ENCODE results near the gene PLEK.
"Not testable (repeated sequence)": the region's sequence is repeated elsewhere in the genome, so short reads cannot be mapped to it uniquely, and the experiment has no call there.

Gene PLEK

DNA sequence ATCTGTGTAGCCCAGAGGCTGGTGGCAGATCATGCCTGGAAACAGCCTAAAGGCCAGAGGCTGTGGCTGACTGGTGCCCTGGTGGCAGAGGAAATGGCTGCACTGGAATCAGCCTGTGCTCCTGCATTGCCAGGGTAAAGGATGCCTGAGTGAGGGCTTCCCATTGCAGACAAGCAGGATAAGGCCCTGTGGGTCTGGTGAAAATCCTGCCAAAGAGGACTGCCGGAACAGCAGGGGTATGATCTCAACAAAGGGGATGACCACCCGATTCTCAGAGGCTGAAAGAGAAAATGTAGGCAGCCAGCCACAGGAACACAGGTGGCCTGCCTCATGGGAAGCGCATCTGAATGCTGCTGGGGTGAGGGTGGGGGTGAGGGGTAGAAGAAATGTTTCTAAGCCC is 53.8 kb downstream of the PLEK start:
- no peak for DNase-seq

DNA sequence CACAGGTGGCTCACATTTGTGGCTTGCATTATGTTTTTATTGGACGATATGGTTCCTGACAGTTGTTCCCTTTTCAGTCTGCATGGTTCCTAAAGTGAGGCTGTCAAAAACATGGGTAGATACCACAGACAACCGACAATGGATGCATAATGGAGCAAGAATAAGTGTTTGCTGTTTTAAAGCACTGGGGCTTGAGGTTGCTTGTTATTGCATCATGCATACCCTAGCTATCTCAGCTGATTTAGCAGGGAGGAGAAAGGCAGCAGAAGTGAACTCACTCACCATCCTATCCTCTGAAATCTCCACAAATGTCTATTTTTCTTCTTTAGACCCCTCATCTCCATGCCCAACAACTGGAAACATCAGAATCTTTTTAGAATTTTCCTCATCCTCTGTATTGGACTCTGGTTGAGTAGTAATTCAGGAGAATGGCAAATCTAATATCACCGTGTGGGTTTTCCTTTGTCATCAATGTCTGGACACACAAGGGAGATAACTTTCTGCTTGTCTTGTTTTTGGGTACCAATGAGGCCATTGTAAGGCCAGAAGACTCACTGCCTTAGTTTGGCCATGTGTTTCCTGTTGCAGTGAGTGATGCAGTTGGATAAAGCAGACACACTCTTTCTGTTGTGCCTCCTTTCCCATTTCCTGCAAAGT is 55.3 kb downstream of the PLEK start:
- no peak for DNase-seq

DNA sequence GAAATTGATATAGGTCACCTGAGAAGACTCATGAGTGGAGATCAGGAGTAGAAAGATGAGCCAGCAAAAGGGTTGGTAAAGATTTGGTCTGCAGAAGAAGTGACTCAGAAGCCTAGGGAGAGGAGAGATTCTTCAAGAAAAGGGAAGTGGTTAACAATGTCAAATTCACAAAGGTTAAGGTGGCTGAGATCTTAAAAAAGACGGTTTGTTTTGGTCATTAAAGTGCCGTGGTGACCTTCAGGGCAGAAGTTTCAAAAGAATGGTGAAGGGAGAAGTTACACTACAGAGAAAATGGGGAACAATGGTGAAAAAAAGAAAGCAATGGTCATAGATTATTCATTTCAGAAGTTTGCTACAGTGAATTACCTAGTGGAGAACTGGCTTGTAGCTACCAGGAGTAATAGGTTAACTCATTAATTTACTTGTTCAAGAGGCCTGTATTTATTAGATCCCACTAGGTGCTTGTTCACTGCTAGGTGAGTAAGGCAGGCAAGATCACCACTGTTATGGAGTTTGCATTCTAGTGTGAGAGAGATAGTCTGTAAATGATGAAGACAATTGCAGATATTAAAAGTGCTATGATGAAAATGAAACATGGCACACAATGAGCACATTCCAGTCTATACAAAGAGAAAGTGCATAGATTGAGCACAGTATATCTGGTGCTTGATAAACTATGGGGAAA is 59.0 kb downstream of the PLEK start:
- peak; percentile 42 for DNase-seq

DNA sequence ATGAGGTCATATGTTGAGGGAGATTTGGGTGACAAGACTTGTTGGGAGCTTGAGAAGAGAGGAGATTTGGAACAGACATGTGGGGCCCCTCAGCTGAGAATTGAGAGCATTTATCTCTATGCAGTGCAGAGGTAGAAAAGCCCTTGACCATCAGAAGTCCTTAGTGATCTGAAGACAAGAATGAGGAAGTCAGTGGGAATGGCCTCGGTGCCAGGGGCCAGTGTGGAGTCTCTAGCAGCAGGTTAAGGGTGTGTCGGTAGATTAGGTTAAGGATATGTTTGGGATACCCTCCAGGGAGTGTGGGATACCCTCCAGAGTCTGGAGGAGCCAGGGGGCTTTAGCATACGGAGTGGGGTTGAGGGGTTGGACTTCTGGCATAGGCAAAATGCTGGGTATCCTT is 60.4 kb downstream of the PLEK start:
- DNase-seq = no peak

DNA sequence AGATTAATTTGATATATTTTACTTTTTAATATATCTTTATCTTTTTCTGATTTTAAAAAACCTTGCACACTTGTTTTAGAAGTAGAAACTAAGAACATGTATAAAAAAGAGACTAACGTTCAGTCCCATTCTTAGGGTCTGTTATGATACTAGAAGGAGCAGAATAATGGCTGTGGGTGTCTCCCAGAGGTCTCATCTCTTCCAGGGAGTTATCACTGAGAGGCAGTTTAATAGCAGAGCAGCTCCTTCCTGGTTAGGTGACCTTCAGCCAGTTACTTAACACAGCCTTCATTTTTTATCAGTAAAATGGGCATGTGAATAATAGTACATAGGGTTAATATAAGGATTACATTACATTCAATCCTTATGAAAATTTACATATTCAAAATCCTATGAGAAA is 61.4 kb downstream of the PLEK start:
- no peak for DNase-seq

DNA sequence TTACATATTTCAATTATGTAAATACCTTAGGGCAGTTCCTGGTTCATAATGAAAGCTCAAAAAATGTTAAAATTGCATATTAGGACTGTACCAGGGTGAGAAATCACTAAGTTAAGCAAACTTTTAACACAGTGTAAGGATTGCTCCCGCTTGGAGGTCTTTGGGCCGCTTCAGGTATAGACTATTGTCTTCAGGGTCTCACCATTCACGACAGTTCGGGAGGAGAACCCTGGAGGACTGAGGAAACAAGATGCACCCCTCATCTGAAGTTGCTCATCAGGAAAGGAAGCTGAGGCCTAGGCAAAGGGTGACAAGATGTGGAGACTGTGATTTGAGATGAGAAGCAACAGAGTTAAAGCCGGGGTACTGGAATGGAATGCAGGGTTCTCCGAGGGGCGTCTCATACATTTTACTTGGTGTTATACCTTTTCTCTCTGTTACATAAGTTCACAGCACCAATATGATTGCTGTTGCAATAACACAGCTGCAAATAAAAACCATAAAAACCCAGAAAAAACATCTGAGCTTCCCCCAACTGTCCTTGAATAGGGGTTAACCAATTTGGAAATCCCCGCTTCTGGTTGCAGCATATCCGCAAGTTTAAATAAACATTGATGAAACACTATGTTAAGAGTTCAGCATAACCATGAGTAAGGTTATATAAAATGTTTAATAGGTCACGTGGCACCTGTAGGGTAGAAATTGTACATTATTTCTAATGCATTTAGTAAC is 61.9 kb downstream of the PLEK start:
- peak; percentile 73 for DNase-seq

DNA sequence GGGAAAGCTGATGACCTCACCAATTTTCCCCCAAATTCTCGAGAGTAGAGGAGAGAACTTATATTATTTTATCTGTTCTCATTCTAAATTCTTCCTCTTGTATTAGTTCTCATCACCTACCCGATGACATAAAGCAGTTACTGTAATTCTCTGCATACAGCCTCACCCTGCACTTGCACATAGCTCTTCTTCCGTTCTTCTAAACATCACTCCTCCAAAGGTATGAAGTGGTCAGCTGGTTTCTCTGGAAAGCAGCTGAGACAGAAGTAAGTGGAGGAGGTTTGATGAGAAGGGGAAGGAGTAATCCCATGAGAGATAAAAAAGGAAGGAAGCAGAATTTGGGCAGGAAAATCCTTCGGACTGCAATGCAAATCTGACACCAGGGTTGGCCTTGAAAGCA is 63.0 kb downstream of the PLEK start:
- DNase-seq = no peak

DNA sequence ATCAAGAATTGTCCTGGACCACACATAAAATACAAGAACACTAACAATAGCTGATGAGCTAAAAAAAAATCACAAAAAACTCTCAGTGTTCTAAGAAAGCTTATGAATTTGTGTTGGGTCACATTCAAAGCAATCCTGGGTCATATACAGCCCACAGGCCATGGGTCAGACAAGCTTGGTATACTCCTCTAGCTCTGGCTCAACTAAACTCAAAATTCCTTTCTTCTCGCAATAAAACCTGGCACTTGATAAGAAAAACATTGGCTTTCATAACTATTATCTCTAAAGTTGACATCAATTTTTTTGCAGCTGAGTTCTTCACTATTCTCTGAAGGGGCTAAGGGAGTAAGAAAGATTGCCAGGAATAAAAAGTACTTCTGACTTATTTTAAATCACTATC is 63.7 kb downstream of the PLEK start:
- no peak for DNase-seq

DNA sequence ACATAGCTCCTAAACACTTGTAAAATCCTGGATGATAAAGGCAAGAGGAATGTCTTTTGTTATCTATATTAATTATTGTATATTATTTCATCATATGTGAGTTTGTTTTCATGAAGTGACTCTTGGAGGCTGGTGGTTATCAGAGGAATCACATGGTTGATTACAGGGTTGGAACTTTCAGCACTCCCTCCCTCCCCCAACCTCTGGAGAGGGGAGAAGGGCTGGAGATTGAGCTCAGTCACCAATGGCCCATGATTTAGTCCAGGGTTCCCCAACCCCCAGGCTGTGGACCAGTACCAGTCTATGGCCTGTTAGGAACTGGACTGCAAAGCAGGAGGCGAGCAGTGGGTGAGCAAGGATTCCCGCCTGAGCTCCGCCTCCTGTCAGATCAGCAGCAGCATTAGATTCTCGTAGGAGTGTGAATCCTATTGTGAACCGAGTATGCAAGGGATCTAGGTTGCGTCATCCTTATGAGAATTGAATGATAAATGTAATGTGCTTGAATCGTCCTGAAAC is 64.3 kb downstream of the PLEK start:
- DNase-seq = no peak

DNA sequence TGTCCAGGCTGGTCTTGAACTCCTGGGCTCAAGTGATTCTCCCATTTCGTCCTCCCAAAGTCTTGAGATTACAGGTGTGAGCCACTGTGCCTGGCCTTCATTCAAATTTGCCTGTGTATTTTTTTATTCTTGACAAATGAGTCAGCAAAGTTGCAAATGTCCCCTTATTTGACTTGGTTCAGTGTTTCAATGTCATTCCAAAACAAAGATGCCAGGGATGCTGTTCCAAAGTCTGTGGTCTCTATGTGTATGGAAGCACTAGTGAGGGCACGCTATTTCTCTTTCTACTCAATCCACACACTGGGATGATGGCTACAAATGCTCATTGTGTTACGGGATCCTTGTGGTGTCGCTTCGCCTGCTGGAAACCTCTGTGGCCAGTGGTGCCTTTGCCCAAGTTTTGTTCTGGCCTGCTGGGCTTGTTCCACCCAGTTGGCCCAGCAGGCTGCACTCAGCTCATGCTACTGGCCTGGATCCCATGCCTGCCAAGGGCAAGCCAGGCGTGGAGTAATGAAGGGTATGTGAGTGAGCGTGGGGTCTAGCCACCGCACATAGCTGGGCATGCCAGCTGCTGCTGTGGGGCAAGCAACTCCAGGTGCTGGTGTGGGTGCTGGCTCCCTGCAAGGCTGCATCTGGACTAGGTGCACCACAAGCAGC is 66.4 kb downstream of the PLEK start:
- no peak for DNase-seq

DNA sequence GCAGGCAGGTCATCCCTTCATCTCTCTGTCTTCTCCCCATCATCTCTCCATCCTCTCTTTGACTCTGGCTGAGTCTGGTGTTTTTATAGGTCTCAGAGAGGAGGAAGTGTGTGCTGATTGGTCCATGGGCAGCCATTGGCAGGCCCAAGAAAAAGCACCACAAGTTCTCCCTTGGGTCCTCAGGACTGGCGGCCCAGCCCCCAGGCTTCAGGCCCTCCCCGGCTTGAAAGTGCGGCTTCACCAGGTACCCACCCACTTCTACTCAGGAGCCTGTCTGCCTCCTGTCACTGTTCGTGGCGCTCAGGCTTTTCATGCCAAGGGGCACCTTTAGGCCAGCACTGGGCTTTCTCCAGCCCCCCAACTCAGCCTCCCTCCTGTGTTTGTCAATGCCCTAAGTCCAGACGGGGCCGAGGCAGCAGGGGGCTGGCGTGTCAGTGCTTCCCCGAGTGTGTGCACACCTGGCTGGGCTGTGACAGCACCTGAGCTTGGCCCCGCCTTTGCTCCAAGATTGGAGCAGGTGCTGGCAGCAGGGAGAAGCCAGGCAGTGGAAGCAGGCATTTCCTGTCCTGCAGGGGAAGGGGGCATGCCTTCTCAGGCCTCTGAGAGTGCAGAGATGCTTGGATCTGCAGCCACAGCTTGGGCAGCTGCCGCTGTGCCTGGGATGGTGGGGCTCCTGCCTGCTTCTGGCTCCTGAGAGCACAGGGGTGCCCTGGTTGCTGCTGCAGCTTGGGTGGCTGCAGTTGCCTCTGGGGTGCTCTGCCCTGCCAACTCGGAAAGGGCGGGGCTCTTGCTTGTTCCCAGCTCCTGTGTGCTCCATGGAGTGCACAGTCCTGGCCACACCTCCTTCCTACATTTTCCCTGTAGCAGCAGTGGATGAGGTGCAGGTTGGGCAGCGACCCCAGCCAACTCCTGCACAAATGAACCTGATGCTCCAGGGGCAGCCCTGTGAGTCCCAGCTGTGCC is 67.9 kb downstream of the PLEK start:
- no peak for DNase-seq

DNA sequence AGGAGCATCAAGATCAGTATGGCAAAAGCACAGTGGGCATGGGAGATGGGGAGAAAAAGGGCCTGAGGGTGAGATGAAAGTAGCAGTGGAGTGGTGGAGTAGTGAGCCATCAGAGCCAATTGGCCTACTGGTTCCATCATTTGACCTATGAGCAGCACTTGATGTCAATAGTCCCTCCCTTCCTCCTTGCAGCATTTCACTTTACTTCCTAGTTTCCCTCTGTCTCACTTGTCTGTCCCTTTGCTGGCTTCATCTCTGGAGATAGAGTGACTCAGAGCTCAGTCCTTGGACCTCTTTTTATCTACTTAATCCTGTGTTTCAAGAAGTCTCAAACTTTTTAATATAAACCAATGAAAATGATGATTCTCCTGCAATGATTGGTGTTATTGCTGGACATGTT is 69.9 kb downstream of the PLEK start:
- DNase-seq = no peak

DNA sequence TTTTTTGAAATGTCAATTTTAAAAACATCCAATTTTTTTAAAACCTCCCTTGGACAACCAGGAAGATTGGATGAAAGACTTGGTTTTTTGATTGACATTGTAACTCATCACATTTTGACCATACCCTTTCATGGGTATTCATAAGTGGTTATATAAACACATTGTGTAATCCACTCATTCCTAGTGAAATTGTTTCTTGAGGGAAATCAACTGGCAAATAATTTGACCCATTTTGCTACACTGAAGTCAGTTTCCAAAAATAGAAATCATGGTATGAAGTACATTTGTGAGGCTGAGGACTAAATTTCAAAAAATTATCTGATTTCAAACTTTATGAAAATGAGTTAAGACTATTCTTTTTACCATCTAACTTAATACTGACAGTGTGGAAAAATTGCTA is 70.5 kb downstream of the PLEK start:
- DNase-seq = no peak

DNA sequence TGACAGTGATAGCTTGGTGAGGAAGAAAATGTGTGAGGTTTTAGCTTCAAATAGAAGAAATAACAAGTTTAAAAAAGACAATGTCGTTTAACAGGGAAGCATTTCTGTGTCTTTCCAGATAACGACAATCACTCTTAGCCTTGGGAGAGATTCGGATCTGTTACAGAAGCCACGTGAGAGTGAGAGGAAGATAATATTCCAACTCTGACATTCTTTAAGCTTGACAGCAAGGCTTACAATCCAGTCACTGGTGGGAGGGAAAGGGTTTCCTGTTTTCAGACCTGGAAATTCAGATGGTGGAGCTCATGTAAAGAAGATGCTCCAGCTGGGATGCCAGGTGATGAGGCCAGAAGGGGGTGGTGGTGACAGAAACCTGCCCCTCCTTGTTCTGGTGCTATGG is 71.2 kb downstream of the PLEK start:
- DNase-seq = no peak

DNA sequence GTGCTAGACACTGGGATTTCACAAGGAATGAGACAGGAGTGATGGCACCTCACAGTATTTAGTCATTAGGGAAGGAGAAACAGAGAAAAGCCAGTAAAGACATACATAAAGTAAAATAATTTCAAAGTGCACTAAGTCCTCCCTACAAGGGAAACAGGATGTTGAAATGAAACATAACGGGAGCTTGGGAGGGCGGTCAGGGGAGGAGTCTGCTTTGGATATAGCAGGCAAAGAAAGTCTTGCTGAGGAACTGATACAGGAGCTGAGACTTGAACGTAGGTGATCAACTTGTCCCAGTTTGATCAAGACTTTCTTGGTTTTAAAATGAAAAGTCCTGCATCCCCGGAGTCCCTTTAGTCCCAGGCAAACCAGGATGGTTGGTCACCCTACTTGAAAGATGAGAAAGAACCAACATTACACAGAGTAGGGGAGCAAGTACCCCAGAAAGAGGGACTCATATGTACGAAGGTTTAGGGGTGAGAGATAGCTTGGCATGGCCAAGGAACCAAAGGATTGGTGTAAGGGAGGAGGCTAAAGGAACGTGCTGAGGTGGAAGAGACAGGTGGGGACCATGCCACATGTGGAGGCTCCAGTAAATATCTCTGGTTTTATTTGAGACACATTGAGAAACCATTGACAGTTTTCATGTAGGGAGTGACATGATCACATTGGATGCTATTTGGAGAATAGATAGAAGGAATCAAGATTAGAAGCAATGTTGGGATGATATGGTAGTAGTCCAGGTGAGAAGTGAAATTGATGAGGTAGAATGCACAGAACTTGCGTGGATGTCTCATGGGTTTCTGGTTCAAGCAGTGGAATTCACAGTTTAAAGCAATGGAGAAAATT is 73.6 kb downstream of the PLEK start:
- DNase-seq = no peak

DNA sequence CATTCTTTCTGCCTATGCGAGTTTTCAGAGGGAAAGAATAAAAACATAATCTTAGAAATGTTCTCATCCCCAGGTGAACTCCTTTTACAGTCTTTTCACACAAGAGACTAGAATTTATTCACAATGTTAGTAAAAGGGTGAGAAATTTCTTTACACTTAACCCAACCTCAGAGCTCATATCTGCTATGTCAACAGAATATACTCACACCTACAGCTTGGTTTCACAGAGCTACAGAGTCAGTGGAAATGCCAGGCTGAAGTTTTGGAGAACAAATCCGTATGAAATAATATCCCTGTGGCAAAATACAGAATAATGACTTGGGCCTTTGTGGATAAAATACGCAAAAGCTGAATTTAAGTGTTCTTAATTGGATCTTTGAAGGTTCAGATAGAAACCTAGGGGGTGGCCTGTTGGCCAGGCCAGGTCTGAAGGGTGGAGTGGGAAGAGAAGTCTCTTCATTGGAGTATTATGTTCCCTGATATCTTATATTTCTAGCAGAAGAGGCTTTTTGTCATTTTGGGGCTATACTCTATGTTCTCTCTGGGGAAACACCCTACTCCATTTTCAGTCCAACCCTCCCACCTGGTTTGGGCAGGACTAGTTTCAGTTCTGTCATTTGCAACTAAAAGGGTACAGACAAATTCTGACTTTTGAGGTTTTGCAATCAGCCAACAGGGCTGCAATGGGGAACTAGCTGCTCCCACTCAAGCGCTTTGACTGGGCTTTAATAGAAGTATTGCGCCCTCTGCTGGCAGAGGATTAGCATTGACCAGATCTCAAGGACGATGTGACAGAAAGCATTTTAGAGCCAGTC is 76.3 kb downstream of the PLEK start:
- DNase-seq = peak; percentile 90

DNA sequence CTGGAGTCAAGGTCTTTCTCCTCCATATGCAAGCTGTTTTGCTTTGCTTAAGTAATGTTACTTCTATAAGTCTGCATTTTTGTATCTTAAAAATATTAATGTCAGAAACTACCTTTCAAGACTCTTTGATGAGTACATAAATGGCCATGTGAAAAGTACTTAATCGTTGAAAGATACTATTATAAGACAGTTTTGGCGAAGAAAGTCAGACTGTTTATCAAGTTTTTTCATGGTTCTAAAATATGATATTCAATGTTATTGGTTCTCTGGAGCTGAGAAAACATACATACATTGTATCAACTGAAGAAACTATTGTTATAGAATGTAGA is 76.9 kb downstream of the PLEK start:
- no peak for DNase-seq

DNA sequence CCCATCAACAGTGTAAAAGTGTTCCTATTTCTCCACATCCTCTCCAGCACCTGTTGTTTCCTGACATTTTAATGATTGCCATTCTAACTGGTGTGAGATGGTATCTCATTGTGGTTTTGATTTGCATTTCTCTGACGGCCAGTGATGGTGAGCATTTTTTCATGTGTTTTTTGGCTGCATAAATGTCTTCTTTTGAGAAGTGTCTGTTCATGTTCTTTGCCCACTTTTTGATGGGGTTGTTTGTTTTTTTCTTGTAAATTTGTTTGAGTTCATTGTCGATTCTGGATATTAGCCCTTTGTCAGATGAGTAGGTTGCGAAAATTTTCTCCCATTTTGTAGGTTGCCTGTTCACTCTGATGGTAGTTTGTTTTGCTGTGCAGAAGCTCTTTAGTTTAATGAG is 81.3 kb downstream of the PLEK start:
- DNase-seq = not testable (repeated sequence)
